GM19397 (cell line): ENCODE measurements around the gene EPO.

Experiments used
- ATAC-seq: cut with Tn5 transposase; IDR thresholded peaks from one replicate; pipeline ENCODE4 v1.9.1; 2021; ENCODE audit warnings: mild to moderate bottlenecking, moderate library complexity; ENCODE audit not compliant: unreplicated experiment

Gene EPO

GRCh38 chr7:100720279-100720670 lies at the start of gene EPO:
Gene EPO, plus strand, starts transcription at chr7:100720468. Its CDS starts 513 bp downstream, at chr7:100720981.
- no peak for ATAC-seq

- ATAC-seq = no peak
Observed at GRCh38 chr7:100671353-100672327, 48.6 kb upstream of the EPO start.

GRCh38 chr7:100673302-100673941 lies 46.8 kb upstream of the EPO start, which contains the start of gene GNB2:
Gene GNB2, plus strand, starts transcription at chr7:100673740. Its CDS starts 2,526 bp downstream, at chr7:100676266.
- ATAC-seq = peak; percentile 56

GRCh38 chr7:100673942-100674410 lies 46.3 kb upstream of the EPO start:
- peak; percentile 4 for ATAC-seq

GRCh38 chr7:100674411-100675104 lies 45.7 kb upstream of the EPO start:
- ATAC-seq = no peak

- no peak for ATAC-seq
Observed at GRCh38 chr7:100675105-100675451, 45.2 kb upstream of the EPO start.

GRCh38 chr7:100675581-100676350 lies 44.5 kb upstream of the EPO start:
- peak; percentile 33 for ATAC-seq

- ATAC-seq = no peak
Observed at GRCh38 chr7:100676501-100677306, 43.6 kb upstream of the EPO start.

GRCh38 chr7:100677308-100678267 lies 42.7 kb upstream of the EPO start:
- no peak for ATAC-seq

GRCh38 chr7:100678291-100678984 lies 41.8 kb upstream of the EPO start:
- no peak for ATAC-seq

- ATAC-seq = no peak
Observed at GRCh38 chr7:100679129-100679926, 40.9 kb upstream of the EPO start.

- no peak for ATAC-seq
Observed at GRCh38 chr7:100679927-100680575, 40.2 kb upstream of the EPO start.

GRCh38 chr7:100680576-100681271 lies 39.5 kb upstream of the EPO start:
- ATAC-seq = no peak

GRCh38 chr7:100681491-100682227 lies 38.6 kb upstream of the EPO start:
- no peak for ATAC-seq

GRCh38 chr7:100682228-100682741 lies 38.0 kb upstream of the EPO start:
- ATAC-seq = no peak
